Measurements from ENCODE around the gene NPAS3. TPM values are rescaled to one million over a fixed set of nuclear protein-coding genes. Genes with fewer than 3 reads are reported as not detected.

NPAS3 gene
- total and polyA plus RNA-seq, 2 of the 8 experiments (the other 6 are each of a cell fraction or from before 2014, with no cell fraction given): 0.11 to 0.60 TPM

GRCh38 chr14:33764876-33765650, 826.4 kb downstream of the NPAS3 start:
- no peak overlapping the region for H3K27ac ChIP-seq (ENCODE audit: low read depth, low read length)
- peaks cover 0 to 16% (median 6%) of the 10 kb centered on the region in 4 experiments; a peak in 2 of 7 replicates for H3K4me1 ChIP-seq (replicated peaks in 1 of 4; ENCODE audit: control insufficient read depth in 3 of 4, insufficient read depth in 4 of 4, low read length in 3 of 4)
- TF ChIP-seq RAD21 (IDR thresholded peaks at IDR 0.05 in 1 of 2, conservative IDR thresholded peaks at IDR 0.05 in 1 of 2; ENCODE audit: low read depth in 2 of 2, low read length in 2 of 2) (peak in 1 of 2 experiments; percentile 24; a peak in 2 of 4 replicates), GABPA (IDR thresholded peaks at IDR 0.05; ENCODE audit: borderline replicate concordance, insufficient read depth, low read length) (no peak), SP1 (IDR thresholded peaks at IDR 0.05; ENCODE audit: low read depth, low read length) (peak; percentile 59), HDAC2 (IDR thresholded peaks at IDR 0.05; ENCODE audit: borderline replicate concordance in 1 of 2, low read depth in 2 of 2, low read length in 2 of 2) (peak in 1 of 2 experiments; percentile 44; a peak in 3 of 4 replicates), NANOG (IDR thresholded peaks at IDR 0.05; ENCODE audit: insufficient read depth, low read depth, low read length, poor library complexity, severe bottlenecking) (peak; percentile 73)

More at GRCh38 chr14:33764876-33765650, 826.4 kb downstream of the NPAS3 start:
- Histone ChIP-seq H2BK15ac (ENCODE audit: low read length) (no peak overlapping the region), H4K5ac (ENCODE audit: insufficient read length, low read depth, low read length) (no peak overlapping the region), H3K79me1 (ENCODE audit: low read depth, low read length) (no peaks in the 10 kb centered on the region), H3K79me2 (ENCODE audit: control insufficient read depth in 1 of 2, insufficient read depth in 2 of 2, low read length in 2 of 2) (no peaks in the 10 kb centered on the region), H3K9ac (replicated peaks in 1 of 4; ENCODE audit: extremely low read depth in 1 of 4, low read depth in 3 of 4, low read length in 3 of 4) (no peak overlapping the region), H3K4ac (replicated peaks; ENCODE audit: insufficient read length, low read depth, low read length) (no peak overlapping the region), H2AK5ac (ENCODE audit: low read depth, low read length) (no peak overlapping the region), H3K56ac (replicated peaks; ENCODE audit: insufficient read length, low read depth, low read length) (no peak overlapping the region), H3K4me3 (ENCODE audit: extremely low read depth in 1 of 4, insufficient read depth in 2 of 4, low read depth in 3 of 4, low read length in 4 of 4) (peak overlapping the region in 1 of 4 experiments; percentile 43; a peak in 2 of 8 replicates), H3K36me3 (ENCODE audit: control insufficient read depth in 2 of 4, insufficient read depth in 4 of 4, low read length in 3 of 4) (no peaks in the 10 kb centered on the region), H3K27me3 (replicated peaks in 1 of 4; ENCODE audit: control insufficient read depth in 3 of 4, extremely low read depth in 1 of 4, insufficient read depth in 3 of 4, low read length in 3 of 4) (no peaks in the 10 kb centered on the region), H4K8ac (ENCODE audit: extremely low read depth, insufficient read depth, low read length) (no peak overlapping the region), H2AFZ (ENCODE audit: low read length) (no peak overlapping the region), H2BK20ac (ENCODE audit: low read length) (no peak overlapping the region), H2BK12ac (ENCODE audit: low read depth, low read length) (no peak overlapping the region; the same call in 1 of the 2 replicates), H2BK5ac (ENCODE audit: low read depth, low read length) (no peak overlapping the region; the same call in 1 of the 2 replicates), H4K20me1 (replicated peaks in 1 of 2; ENCODE audit: control insufficient read depth in 1 of 2, insufficient read depth in 2 of 2, low read length in 2 of 2) (no peaks in the 10 kb centered on the region), H3K4me2 (ENCODE audit: insufficient read depth in 1 of 2, low read depth in 2 of 2, low read length in 2 of 2) (peak overlapping the region; percentile 56 to 75), H3K18ac (ENCODE audit: extremely low read depth, low read length) (peak overlapping the region; percentile 48; the same call in 1 of the 2 replicates), H2BK120ac (replicated peaks; ENCODE audit: low read depth, low read length) (no peak overlapping the region), H3K9me3 (ENCODE audit: insufficient read depth in 2 of 2, low read depth in 1 of 2, low read length in 1 of 2) (no peaks in the 10 kb centered on the region), H3K23ac (ENCODE audit: insufficient read length) (no peak overlapping the region), H3K23me2 (ENCODE audit: low read depth, low read length) (no peaks in the 10 kb centered on the region), H3K14ac (ENCODE audit: insufficient read length) (no peak overlapping the region), H4K91ac (replicated peaks; ENCODE audit: insufficient read length, low read length) (no peak overlapping the region)
- ChIA-PET CTCF (ENCODE audit: partially characterized antibody) (interaction anchor here (0.6 to 2.2 kb wide), 5 partner anchors 11 to 559 kb away, joined by 3 to 9 read pairs (median 4); no protein-coding TSS in a partner anchor), POLR2A (ENCODE audit: partially characterized antibody) (interaction anchor here (0.8 to 1.1 kb wide), 2 partner anchors 11 to 17 kb away, joined by 3 to 4 read pairs; no protein-coding TSS in a partner anchor)
- WGBS, 2 experiments (ENCODE audit: extremely low coverage in 1 of 2, insufficient coverage in 1 of 2, insufficient read length in 1 of 2, insufficient replicate concordance in 2 of 2, low coverage in 1 of 2, low lambda C conversion rate in 2 of 2, missing lambda C conversion rate in 1 of 2): 30 to 100% methylated on average over 1 to 6 of the region's 6 CpGs
- FAIRE-seq (no peak), DNase-seq (ENCODE audit: low read depth in 1 of 2, low spot score in 2 of 2) (peak in 1 of 2 experiments; percentile 70)

All from H1 (cell line).